GM19035 (cell line): Measurements from ENCODE around the gene ZDHHC1.
"Not testable (repeated sequence)": the region's sequence is repeated elsewhere in the genome, so short reads cannot be mapped to it uniquely, and the experiment has no call there.

Experiments
- ATAC-seq: cut with Tn5 transposase; IDR thresholded peaks from one replicate; pipeline ENCODE4 v1.9.1; 2021; ENCODE audit not compliant: unreplicated experiment

Gene ZDHHC1

DNA sequence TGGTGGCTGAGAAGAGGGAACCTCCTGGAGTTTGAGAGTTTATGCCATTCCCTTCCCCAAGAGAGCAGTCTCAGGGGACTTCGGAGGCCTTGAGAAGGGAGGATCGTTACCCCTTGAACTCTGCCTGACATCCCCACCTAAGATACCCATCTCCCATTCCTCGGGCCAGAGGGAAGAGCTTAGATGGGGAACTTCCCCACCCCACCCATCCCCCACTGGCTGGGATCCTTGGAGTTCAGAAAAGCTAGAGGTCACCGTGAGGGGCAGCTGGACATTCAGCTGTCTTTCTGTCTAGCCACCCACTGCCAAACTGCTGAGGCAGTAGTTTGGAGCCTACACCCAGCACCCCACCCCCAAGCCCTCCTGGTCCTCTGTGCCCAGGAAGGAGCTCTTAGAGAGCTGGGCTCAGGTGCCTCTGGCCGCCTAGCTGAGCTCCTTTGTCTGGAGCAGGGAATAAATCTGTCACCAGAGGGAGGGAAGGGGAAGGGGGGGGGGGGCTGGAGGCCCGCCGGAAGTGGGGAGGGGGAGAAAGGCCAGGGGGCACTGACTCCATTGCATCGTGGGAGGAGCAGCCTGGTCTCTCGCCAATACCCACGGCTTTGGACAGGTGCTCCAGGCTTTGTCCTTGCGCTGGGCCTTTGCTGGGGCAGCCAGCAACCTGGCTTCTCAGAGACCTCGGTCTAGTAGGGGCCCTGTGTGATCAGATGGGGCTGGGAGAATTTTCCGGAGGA, 15.7 kb upstream of the ZDHHC1 start:
- ATAC-seq = no peak

- ATAC-seq = no peak
Measured at GRCh38 chr16:67430977-67431774, 14.9 kb upstream of the ZDHHC1 start, which contains the start of gene HSD11B2. HSD11B2 (plus strand) TSS chr16:67431121; CDS start chr16:67431249, 128 bp downstream.

- no peak for ATAC-seq
Measured at GRCh38 chr16:67430504-67430976, 14.3 kb upstream of the ZDHHC1 start.

GRCh38 chr16:67429799-67430503, 13.7 kb upstream of the ZDHHC1 start:
- ATAC-seq = no peak

GRCh38 chr16:67429053-67429798, 12.9 kb upstream of the ZDHHC1 start:
- ATAC-seq = no peak

- ATAC-seq = no peak
Measured at GRCh38 chr16:67428146-67428731, 12.0 kb upstream of the ZDHHC1 start.

DNA sequence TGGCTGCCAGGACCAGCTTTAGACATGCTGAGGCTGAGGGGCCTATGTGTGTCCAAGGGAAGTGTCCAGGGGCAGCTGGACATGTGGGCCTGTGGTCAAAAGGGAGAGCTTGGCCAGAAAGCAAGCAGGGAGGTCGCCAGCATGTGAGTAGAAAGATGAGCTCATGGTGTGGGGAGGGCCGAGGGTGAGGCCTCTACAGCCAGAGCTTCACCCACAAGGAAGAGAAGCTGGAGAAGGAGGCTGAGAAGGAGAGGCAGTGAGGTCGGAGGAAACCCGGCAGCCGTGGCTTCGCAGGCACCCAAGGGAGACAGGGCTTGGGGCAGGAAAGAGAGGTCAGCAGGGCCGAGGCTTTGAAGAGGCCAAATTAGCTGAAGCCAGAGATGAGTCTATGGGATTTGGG, 10.7 kb upstream of the ZDHHC1 start:
- no peak for ATAC-seq

GRCh38 chr16:67426022-67426421, 9.7 kb upstream of the ZDHHC1 start:
- ATAC-seq = no peak

GRCh38 chr16:67425580-67425979, 9.3 kb upstream of the ZDHHC1 start:
- no peak for ATAC-seq

DNA sequence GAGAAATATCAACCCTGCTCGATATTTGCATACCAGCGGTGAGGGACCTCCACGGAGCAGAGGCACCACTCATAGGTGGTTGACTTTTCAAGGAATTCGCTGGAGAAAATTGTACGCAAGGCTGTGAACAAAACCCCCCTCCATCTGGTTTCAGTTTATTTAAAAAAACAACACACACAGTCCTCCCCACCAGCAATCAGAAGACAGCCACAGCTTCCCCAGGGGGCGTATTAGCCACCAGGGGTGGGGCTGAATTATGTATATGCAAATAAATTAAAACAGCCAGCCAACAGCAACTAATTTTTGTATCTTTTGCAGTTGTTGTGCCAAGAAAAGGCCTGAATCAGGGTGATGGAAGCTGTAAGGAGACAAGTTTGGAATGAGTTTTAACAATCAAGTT, 8.8 kb upstream of the ZDHHC1 start:
- ATAC-seq = no peak

- ATAC-seq = no peak
Measured at GRCh38 chr16:67424261-67424615, 8.0 kb upstream of the ZDHHC1 start.

GRCh38 chr16:67423611-67424260, 7.5 kb upstream of the ZDHHC1 start:
- no peak for ATAC-seq

DNA sequence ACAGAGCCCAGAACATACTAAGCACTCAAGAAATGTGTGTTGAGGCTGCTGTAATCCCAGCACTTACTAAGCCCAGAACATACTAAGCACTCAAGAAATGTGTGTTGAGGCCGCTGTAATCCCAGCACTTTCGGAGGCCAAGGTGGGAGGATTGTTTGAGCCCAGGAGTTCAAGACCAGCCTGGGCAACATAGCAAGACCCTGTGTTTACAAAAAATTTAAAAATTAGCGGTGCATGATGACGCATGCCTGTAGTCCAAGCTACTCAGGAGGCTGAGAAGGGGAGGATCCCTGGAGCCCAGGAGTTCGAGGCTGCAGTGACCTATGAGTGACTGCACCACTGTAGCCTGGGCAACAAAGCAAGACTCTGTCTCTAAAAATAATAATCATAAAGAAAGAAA, 6.7 kb upstream of the ZDHHC1 start:
- ATAC-seq = no peak

- ATAC-seq = no peak
Measured at GRCh38 chr16:67421030-67421429, 4.8 kb upstream of the ZDHHC1 start.

DNA sequence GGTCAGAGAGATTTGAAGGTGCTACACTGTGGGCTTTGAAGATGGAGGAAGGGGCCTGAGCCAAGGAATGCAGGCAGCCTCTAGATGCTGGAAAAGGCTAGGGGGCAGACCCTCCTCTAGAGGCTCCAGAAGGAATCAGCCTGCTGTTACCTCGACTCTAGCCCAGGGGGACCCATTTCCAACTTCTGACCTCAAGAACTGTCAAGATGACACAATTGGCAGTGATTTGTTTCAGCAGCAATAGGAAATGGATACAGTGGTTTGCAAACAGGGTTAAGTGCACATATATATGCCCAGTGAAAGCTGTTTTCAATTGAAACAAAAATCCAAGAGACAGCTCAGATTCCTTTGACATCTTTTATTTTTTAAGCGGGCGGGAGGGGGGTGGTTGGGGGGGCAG, 3.7 kb upstream of the ZDHHC1 start:
- ATAC-seq = no peak

DNA sequence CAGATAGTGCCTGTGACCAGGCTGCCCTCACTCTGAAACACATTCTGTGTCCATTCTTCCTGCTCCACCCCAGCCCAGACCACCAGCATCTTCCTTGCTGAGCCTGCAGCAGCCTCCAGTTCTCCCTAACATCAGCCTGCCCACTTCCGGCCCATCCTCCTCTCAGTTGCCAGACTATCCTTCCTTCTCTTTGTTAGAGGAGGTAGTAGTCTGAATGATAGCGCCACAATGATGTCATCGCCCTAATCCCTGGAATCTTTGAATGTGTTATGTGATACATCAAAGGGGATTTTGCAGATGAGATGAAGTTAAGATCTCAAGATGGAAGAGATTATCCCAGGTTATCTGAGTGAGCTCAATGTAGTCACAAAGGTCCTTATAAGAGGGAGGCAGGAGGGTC, 3.2 kb upstream of the ZDHHC1 start:
- no peak for ATAC-seq

GRCh38 chr16:67417333-67418061, 1.2 kb upstream of the ZDHHC1 start:
- ATAC-seq = no peak

DNA sequence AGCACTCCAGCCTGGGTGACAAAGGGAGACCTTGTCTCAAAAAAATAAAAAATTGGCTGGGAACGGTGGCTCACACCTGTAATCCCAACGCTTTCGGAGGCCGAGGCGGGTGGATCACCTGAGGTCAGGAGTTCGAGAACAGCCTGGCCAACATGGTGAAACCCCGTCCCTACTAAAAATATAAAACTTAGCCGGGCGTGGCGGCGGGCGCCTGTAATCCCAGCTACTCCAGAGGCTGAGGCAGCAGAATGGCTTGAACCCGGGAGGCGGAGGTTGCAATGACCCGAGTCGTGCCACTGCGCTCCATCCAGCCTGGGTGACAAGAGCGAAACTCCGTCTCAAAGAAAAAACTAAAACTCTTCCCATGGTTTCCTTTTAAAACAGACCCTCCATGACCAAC, 856 bp downstream of the ZDHHC1 start:
- ATAC-seq = not testable (repeated sequence)
